22Rv1 (cell line): ENCODE data around the gene TACR2.

Source experiments
- H3K27ac ChIP-seq: fragments of 450-650 bp; 2 replicates; pipeline ENCODE4 v1.5.1; 2017
- CTCF ChIP-seq: fragments of 450-650 bp; IDR thresholded peaks from 2 replicates; pipeline ENCODE4 v1.5.1; 2017; ENCODE audit warnings: mild to moderate bottlenecking
- ZFX ChIP-seq: fragments of 450-650 bp; IDR thresholded peaks from 2 replicates; pipeline ENCODE4 v1.6.1; 2017; ENCODE audit warnings: antibody characterized with exemption, borderline replicate concordance

Gene TACR2

DNA sequence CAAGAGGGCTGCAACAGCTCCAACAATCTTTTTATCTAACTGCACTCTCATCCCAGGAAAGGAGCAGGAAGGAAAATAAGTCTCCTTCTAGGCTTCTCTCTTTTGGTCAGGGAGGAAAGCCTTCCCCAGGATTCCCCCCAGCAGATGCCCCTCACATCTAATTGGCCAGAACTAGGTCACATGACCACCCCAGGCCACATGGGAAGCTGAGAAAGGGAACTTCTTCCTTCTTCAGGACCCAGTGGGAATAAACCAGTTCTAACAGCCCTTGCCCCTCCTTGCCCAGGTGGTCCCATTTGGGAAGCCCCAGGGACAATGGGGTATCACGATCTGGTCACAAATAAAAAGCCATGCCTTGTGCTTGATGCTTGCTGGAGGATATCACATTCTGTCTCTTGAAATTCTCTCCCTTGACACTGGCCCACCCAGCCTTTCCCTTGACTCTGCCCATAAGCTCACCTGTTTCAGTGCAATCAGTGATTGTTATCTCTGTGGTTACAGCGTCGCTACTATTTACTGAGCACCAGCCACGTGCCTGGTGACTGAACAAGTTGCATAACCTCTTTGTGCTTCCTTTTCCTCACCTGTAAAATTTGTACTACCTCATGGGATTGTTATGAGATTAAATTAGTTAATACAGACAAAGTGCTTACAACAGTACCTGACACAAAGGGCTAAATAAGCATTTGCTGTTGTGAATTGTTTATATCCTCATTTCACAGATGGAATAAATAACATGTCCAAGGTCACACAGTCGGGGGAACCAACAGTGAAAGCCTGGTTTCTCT, 9.0 kb upstream of the TACR2 start:
- TF ChIP-seq CTCF (no peak), ZFX (no peak)
- H3K27ac ChIP-seq = peak overlapping the region; percentile 37

DNA sequence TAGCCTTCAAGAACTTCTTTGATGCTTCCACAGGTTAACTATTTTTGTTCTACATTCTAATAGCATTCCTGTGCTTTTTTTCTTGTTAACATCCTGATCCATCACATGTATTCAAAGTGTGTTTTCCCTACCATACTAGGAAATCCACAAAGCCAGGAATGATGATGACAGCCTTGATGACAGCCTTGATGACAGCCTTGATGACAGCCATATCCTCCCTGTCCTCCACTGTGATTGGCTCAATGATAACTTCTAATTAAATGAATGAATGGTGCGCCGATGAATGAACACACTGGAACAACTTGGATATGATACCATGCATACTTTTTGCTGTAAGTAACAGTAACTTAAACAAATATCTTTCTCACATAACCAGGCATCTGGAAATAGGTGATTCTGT, 8.3 kb upstream of the TACR2 start:
- H3K27ac ChIP-seq = no peak overlapping the region
- no peak for TF ChIP-seq CTCF
- no peak for TF ChIP-seq ZFX

GRCh38 chr10:69422676-69423075, 6.0 kb upstream of the TACR2 start:
- no peak overlapping the region for H3K27ac ChIP-seq
- TF ChIP-seq ZFX (no peak), CTCF (no peak)

GRCh38 chr10:69421611-69422308, 5.0 kb upstream of the TACR2 start:
- TF ChIP-seq ZFX (no peak), CTCF (no peak)
- no peak overlapping the region for H3K27ac ChIP-seq

- H3K27ac ChIP-seq = no peak overlapping the region
- TF ChIP-seq CTCF (no peak), ZFX (no peak)
Measured at GRCh38 chr10:69419744-69420126, 3.0 kb upstream of the TACR2 start.

- TF ChIP-seq CTCF (no peak), ZFX (no peak)
- no peak overlapping the region for H3K27ac ChIP-seq
Measured at GRCh38 chr10:69419096-69419743, 2.5 kb upstream of the TACR2 start.
